HG03139 (cell line): ENCODE data around the gene PTPRK.
A peak's percentile ranks its signal among the peaks of the same experiment; 100 is the strongest.
"Not testable (repeated sequence)": the region's sequence is repeated elsewhere in the genome, so short reads cannot be mapped to it uniquely, and the experiment has no call there.

ENCODE experiments used
- ATAC-seq: cut with Tn5 transposase; IDR thresholded peaks from one replicate; pipeline ENCODE4 v1.9.1; 2021; ENCODE audit not compliant: unreplicated experiment

The PTPRK gene

DNA sequence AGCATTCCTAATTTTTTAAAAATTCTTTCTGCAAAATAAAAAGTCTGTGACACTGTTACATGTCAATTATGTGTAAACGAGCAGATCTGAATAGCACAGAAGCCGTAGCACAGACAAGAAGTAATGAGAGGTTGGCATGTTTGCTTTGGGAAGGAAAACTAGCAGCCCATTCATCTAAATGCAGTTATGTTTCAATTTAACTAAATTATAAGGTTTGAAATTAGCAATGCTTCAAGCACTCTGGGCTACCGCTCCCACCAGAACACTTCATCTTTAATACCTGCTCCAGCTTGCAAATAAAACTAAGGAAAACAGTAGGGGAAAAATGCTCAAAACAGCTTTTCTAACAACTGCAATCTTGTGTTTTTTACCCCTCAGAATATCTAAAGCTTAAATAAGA, 73.9 kb downstream of the PTPRK start:
- no peak for ATAC-seq

DNA sequence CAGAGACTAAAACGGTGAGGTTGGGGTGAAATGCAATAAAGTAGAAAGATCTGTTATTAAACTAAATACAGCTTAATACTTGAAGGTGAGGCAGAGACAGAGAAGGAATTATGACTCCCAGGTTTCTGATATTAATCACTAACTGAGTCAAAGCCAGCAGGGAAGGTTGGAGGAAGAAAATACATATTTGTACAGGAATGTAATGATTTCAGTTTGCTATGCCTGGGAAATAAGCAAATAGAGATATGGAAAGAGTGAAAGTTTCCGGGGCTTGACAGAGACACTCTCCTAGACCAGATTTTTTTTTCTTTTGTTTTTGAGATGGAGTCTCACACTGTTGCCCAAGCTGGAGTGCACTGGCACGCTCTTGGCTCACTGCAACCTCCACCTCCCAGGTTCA, 76.8 kb downstream of the PTPRK start:
- no peak for ATAC-seq

DNA sequence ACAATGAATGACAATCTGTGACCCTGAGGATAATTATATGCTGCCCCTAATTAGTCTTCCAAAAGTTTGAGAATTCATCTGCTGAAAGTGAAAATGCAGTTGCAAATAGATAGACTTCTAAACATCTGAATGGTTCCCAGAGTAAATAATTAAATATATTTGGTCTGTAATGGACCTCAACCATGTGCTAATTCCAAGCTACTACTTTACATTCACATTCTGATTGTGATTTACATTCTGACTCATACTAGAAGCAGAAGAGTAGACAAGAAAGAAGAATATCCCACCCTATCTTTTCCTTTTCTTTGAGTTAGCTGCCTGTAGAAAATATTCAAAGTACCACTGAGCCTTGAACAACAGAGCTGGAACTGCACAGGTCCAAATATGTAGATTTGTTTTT, 80.8 kb downstream of the PTPRK start:
- ATAC-seq = peak; percentile 47

DNA sequence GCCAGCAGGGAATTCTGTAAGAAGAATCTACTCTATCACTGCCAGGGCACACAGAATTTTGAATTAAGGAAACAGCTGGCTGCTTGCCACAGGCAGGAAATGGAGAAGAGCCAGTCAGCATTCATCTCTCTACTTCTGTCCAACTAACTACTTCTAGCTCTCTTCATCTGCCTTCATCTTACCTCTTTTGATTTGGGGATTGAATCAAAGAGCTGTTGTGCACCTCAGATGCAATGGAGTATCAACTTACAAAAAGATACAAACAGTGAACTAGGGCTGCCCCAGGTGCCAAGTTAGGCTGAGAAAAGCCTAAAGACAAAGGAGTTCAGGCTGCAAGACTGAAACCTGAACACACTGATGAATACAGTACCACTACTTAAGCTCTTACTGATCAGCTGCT, 82.0 kb downstream of the PTPRK start:
- ATAC-seq = no peak

DNA sequence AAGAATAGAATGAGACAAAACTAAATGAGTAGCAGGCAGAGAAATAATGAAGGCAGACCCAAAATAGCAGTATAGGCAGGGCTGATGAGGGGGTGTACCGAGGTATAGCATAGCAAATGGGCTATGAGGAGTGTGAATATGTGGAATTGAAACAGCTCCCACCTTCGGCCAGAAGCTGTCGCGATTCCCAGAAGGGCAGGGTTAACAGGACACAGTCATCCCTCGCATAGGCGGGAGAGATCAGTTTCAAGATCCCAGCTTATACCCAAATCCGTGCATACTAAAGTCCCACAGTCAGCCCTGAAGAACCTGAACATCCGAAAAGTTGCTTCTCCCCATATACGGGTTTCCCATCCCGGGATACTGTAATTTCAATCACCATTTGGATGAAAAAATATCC, 82.7 kb downstream of the PTPRK start:
- no peak for ATAC-seq

DNA sequence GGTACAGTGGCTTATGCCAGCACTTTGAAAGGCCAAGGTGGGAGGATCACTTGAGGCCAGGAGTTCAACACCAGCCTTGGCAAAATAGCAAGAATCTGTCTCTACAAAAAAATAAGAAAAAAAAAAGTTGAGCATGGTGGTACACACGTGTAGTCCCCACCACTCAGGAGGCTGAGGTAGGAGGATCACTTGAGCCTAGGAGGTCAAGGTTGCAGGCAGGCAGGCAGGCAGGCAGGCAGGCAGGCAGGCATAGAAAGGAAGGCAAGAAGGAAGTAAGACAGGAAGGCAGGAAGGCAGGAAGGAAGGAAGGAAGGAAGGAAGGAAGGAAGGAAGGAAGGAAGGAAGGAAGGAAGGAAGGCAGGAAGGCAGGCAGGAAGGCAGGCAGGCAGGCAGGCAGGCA, 85.6 kb downstream of the PTPRK start:
- not testable (repeated sequence) for ATAC-seq

DNA sequence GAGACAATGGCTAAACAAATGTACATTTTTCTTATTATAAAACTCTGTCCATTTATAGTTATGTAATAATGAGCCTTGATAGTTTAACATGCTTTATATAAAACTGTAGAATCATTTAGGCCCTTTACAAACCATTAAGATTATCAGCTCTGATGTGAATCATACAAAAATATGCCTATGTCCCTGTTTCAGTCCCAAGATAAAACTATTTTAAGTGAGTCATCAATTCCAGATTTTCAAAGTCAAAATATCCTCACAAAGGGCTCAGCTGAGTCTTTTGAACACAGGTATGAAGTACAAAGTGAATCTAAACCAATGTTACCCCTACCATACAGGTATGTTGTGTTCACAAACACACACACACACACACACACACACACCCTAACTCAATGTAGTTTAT, 88.0 kb downstream of the PTPRK start:
- ATAC-seq = no peak

DNA sequence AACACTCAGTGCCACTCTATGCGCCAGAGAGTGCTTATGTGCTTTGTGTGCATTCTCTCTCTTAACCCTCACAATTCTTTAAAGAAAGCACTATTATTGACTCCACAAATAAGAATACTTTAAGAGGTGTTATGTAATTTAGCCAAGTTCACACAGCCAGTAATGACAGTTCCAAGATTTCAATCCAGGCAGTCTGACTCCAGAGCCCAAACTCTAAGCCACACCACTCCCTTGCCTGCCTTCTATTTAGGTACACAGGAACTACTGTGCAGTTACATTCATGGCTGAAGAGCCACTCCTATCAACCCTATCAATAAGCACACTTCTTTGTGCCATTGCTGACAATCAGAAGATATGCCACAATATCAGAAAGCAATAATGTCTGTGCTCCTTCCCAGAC, 93.3 kb downstream of the PTPRK start:
- ATAC-seq = no peak

DNA sequence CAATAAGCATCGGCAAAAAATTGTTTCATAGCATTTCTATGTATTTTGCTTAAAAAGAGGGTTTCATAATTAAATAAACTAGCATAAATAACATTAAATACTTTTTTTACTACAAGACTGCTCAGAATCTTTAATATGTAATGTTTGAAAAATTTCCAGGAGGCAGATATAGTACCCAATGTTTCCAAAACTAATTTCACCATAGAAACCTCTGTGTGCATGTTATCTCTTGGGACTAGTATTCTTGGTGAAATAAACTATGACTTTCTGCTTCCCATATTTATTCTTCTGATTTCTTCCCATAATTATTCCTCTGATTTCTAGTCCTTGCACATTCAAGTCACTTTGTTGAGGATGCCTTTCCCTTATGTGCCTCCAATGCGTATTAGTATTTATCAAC, 94.5 kb downstream of the PTPRK start:
- no peak for ATAC-seq

DNA sequence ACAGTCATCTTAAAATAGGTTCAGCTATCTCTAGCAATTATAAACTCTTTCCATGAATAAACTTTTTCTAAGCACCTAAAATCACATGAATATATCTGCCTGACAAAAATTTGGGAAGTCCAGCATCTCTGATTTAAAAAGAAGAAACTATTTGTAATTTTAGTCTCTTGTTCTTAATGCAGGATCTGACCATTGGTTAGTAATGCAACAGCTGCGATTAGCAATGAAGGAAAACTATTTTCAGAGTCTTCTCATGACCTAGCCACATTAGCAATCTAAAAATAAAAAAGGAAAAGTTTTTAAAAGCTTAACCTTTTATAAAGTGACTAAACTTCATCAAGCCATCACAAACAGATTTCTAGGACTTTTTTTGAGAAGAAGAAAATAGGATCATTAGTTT, 97.5 kb downstream of the PTPRK start:
- ATAC-seq = no peak

DNA sequence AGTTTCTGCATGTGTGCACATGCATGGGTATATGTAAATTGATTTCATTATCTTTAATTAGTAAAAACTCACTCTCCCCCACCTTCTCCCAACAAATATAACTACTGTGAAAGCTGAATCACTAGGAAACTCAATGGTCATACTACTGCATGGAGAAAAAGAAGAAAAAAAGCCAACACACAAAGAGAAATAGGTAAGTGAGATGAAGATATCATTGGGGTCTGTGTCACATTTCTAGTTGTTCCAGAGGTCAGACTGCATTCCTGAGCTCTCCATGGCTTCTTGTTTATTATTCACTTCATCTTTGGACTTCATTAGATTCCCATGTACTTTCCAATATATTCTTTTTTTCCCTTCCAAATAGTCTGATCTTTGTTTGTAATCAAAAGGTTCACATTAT, 98.2 kb downstream of the PTPRK start:
- no peak for ATAC-seq

DNA sequence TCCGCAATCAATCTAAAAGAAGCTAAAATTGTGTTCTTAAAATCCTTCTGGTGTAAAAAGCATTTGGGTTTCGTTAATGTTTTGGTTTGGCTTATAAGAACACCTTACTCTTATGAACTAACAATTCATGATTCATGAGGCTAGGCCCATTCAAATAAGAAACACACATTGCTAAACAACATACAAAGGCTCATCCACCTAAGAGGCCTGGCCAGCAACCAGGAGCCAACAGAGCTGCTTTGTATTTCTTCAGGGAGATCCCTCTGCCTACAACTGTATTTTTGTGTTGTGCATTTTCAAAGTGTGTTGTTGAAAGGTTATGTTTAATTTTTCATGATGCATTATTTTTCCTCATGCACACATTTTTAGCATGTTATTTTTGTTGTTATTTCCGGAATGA, 98.6 kb downstream of the PTPRK start:
- ATAC-seq = no peak

DNA sequence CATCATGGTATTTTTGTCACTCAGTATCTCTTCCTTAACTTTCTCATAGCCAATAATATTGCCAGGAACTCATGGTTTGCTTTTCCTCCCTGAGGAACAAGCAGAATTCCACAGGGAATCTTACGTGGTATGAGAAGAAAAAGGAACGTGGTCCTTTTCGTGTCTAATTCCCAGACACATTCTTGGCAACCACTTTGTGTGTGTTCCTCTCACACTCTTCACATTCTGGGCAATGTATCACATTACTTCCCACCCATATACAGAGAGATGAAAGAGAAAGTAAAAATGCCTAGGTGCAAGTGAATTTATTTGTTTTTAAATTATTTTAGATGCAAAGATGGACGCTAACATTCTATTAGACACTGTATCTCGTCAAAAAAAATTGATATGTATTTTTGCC, 102.7 kb downstream of the PTPRK start:
- ATAC-seq = no peak

DNA sequence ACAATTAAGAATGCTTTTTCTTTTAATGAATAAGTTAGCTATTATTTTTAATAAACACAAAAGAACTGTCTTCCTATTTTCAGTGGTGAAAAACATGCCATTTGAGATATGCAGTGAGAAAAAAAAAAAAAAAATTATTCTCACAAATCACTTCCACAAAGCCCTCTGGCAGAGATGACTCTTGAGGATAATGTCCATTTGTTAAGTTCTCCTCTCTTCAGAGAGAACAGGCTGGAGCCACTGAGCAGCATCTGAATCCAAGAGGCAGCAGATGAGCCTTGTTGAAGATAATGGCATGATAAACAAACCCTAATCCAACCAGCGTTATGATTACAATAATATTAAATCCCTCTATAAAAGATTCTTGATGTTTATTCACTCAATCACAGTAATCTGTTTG, 105.0 kb downstream of the PTPRK start:
- no peak for ATAC-seq

DNA sequence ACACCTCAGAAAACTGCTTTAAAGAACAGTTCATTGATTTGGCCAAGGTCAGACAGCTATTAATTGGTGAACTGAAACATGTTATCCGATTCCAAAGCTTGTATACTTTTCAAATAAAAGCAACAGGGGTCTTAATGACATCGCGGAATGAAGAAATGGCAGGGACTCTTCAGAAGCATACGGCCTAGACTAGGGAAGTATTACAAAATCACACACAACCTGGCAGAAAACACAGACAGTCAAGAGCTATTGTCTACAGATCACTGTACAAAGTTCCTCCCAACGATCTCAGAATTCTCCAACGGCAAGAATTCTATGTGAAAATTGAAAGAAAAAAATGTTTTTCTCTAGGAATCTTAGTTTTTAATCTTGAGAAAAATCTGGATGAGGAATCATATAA, 105.5 kb downstream of the PTPRK start:
- no peak for ATAC-seq

DNA sequence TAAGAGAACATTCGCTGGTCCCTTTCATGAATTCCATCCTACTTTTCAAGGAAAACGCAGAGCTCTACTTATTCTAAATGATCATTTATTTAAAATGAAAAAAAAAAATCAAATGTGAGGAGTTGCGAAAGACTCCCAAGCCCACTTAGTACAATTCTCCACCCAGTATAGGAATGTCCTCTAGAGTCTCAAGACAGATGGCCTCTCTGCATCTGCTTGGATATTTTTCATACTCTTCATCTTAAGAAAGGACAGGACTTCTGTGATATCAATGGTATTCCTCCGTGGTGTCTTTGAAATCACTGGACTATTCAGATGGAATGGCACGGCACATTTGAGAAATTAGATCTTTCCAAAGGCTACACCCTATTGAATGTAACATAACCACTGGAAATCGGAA, 107.1 kb downstream of the PTPRK start:
- no peak for ATAC-seq

DNA sequence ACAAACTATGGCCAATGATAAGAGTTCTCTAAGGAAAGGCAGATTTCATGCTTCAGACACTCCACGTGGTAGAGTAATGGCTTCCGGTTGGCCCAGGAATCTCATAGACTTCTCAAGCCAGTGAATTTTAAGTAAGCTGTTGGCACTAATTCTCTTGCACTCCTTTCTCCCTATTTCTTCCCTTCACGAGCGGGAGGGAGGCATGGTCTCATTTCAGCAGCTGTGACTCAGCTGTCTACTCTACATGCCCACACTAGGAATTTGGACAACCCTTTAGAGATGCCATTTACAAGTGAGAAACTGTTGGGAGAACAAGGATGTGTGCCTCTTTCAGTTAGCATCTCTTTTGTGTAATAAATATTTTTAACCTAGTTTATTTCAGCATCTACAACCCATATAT, 107.7 kb downstream of the PTPRK start:
- no peak for ATAC-seq

DNA sequence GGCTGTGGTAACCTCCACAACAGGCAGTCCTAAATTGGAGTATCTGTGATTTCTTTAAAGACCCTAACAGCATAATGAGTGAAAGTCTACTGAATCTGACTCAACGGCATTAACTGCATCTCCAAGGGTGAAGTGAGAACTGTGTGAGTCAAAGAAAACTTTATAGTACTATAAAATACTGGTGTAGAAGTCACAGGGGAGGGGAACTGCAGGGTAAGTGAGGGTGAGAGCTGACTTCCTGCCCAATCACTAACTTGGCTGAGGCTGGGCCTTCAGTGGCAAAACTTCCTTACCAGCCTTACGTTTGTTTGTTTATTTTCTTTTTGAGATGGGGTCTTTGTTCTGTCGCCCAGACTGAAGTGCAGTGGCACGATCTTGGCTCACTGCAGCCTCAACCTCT, 109.8 kb downstream of the PTPRK start:
- no peak for ATAC-seq

DNA sequence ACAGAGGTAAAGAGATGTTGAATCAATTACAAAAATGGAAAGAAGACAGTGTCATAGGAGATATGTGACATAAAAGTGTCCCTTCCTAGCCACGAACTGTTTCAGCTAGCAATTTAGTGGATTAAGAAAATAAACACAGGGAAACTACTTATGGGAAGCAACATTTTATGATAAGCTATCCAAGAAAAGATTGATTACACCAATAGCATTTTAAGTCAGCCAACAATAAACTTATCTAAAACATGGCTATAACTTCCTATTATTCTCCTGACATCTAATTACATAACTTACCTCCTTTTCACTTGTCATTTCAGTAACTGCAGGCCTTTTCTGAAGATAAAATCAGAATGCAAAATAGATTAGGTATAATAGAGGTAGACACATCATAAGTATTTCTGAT, 111.4 kb downstream of the PTPRK start:
- ATAC-seq = no peak

DNA sequence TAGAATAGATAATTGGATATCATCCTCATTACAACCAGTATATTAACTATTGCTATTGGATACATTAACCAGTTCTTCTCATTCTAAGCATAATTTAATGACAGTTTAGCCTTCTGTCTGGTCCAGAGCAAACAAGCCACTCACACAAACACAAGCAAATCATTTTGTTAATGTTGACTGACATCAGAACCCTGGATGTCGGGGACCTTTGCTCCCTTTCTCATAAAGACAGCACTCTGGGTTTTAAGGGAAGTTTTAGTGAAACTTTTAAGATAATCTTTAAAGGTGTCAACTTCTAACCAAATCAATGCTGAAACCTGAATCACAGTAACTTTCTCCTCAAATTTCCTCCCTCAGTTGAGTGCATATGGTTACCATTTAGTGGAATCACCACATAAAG, 113.9 kb downstream of the PTPRK start:
- no peak for ATAC-seq

DNA sequence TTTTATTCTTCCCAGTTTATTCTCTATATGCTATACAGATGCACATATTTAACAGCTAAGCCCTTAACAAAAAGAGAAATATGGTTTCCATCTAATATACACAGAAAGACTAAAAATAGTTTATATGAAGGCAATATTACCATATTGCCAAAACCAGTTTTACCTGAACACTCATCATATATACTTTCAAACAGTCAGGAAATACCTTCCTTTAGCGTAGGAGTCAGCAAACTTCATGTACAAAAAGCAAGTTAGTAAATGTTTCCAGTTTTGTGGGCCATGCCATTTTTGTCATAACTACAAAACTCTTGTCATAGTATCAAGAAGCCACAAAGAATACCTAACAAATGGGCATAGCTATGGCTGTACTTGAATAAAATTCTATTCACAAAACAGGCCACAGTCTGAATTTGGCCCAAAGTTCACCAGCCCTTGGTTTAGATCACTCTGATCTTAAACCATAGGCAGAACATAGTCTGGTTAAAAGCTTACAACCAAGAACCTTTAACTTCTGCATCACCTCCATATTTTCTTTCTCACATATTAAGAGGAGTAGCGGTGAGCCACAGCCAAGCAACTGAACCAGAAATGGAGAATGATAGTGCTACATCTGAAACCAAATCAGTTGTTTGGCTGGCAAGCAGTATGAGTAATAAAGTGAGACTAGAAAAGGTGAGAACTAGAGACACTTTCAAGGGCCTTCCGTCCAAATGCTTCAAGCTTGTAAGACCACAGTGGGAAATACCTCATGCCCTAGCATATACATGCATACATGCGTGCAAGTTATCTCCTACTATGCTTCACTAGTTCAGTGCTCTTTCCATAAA, 116.6 kb downstream of the PTPRK start:
- no peak for ATAC-seq

DNA sequence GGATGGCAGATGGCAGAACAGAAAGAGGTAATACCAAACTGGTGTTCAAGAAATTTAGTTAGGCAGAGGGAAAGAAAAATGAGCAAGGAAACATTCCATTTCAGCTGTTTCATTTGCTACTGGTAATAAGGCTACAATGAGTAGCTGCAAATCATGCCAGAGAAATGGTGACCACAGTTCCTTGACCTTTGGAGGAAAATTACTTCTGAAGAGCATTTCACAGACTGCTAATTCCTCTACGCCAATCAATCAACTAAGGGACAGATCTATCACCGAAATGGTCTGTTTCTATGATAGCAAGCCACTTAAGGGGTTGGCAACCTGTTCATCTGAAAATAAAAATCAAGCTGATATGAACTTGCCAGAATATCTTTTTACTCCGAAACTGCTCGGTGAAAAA, 119.5 kb downstream of the PTPRK start:
- no peak for ATAC-seq

DNA sequence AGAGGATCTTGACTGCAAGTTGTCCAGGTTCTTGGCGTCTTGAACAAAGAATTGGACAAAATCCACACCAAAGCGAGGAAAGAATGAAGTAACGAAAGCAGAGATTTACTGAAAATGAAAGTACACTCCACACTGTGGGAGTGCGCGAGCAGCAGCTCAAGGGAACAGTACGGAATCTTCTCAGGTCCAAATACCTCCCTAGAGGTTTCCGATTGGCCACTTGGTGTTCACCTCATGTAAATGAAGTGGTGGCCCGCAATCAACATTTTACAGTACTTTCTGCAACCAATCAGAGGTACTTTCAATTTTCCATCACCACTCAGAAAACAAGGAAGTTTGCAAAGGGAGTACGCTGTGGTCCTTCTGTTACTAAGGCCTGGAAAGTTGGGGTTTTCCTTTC, 122.4 kb downstream of the PTPRK start:
- ATAC-seq = no peak
